Ovary (tissue), 3 donors: ENCODE data around the gene PDZRN3.

ENCODE experiments used
- CTCF ChIP-seq, 3 donors: fragments of 450-650 bp in 2 of 3; fragments of 200-600 bp in 1 of 3; IDR thresholded peaks; one replicate each; pipeline versions ENCODE4 v1.5.1 to v1.8.0; 2016 to 2022; ENCODE audit warnings: antibody characterized with exemption in 3 of 3, mild to moderate bottlenecking in 1 of 3
- POLR2A ChIP-seq: fragments of 450-650 bp; IDR thresholded peaks from one replicate; pipeline ENCODE4 v1.6.1; 2017; ENCODE audit warnings: antibody characterized with exemption, mild to moderate bottlenecking, moderate library complexity
- donor health status: DM: no; HTN: no; CAD: no.

GRCh38 chr3:73491287-73491662, 133.5 kb downstream of the PDZRN3 start:
- no peak for TF ChIP-seq POLR2A
- no peak for TF ChIP-seq CTCF (IDR thresholded peaks at IDR 0.05)
